AG08396 (cell line): Measurements from ENCODE around the gene KRTAP10-9.
"Not testable (repeated sequence)": the region's sequence is repeated elsewhere in the genome, so short reads cannot be mapped to it uniquely, and the experiment has no call there.

Experiments
- DNase-seq: peaks from one replicate; pipeline ENCODE4 v3.0.0; 2012; ENCODE audit warnings: low spot score, mixed read lengths

KRTAP10-9 gene

DNA sequence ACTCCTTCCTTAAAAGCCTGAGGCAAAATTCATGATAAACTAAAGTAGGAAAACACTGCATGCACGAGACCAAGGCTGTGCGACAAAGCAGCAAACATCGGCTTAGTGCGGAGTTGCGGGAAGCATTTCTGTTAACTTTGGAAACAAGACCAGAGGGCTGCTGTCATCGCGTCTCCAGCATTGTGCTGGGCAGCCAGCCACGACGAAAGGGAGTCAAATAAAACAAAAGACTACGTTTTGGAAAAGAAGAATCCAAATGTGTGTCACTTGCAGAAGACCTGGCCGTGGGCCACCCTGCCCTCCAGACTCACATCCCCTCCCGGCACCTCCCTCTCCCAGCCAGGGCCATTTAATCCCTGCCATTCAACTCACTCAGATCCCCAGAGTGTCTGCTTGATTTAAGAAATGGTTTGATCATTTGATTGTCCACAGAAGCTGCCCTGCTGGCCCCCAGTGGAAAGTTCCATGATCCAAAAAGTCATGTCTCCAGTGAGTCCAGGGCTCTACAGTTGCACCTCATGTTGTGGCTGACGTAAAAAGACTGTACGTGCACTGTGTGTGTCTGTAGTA lies 16.9 kb downstream of the KRTAP10-9 start:
- no peak for DNase-seq

DNA sequence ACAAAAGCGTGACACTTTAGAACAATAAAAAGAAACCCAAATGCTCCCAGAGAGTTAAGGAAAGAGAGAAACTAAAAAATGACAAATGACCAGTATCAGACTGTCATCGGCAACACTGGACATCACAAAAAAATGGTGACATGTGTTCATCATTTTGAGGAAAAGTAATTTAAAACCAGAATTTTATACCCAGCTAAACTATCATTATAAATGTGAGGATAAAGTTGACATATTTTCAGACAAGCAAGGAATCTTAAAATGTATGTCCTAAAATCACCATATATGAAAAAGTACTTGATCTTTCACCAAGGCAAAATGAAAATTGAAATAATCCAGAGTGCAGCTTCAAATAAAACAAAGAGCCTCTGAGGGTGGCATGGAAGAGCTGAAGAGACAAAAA lies 18.0 kb downstream of the KRTAP10-9 start:
- DNase-seq, result no peak

DNA sequence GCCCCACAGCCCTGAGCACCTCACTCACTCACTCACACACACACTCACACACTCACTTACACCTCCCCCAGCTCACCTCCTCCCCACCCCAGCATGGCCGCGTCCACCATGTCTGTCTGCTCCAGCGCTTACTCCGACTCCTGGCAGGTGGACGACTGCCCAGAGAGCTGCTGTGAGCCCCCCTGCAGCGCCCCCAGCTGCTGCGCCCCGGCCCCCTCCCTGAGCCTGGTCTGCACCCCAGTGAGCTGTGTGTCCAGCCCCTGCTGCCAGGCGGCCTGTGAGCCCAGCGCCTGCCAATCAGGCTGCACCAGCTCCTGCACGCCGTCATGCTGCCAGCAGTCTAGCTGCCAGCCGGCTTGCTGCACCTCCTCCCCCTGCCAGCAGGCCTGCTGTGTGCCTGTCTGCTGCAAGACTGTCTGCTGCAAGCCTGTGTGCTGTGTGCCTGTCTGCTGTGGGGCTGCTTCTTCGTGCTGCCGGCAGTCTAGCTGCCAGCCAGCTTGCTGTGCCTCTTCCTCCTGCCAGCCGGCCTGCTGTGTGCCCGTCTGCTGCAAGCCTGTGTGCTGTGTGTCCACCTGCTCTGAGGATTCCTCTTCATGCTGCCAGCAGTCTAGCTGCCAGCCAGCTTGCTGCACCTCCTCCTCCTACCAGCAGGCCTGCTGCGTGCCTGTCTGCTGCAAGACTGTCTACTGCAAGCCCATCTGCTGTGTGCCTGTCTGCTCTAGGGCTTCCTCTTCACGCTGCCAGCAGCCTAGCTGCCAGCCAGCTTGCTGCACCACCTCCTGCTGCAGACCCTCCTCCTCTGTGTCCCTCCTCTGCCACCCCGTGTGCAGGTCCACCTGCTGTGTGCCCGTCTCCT lies 19.7 kb downstream of the KRTAP10-9 start, which contains the start of gene KRTAP10-11:
Gene KRTAP10-11 (plus strand): TSS at position 49 of the 856 bp plus-strand sequence. CDS start 45 bp downstream, at position 94.
- DNase-seq, result not testable (repeated sequence)

DNA sequence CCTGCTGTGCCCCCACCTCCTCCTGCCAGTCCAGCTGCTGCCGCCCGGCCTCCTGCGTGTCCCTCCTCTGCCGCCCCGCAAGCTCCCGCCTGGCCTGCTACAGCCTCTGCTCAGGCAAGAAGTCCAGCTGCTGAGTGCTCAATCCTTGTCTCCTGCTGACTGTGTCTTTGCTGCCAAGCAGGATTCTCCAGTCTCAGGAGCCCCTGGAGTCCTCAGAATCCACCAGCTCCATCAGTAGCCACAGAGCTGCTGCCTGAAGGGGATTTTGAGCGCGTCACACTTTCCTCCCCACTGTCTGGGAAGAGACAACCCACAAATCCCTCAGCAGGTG lies 20.3 kb downstream of the KRTAP10-9 start:
- no peak for DNase-seq

DNA sequence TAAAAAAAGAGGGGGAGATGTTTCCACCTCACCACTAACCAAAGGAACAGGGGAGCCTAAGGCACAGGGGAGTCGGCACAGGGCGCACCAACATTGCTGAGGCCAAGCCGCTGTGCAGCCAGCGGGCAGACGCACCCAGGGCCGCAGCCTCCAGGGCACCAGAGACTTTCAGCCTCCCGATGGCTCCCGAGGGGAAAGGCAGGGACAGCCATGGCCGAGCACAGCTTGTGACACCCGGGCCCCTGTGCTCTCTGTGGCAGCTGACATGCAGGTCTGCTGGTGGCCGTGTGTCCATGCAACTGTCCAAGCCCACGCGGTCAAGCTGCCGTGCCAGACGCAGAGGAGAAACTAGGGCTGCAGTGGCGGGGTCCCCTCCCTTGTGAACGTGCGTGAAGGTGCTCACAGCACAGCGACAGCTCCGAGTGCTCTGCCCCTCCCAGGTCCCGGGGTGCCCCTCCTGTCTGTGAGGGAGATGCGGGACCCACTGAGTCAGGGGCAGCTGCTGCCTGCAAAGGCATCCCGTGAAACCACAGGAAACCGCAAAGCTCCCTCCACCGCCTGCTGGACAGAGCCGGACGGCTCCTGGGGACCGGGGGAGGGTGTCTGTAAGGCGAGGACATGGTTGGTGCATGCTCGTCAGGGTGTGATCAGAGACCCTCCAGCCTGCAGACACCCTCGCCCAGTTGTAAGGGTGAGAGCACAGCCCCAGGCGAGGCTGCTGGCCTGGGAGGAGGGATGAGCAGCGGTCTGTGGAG lies 21.8 kb downstream of the KRTAP10-9 start:
- DNase-seq, result no peak

DNA sequence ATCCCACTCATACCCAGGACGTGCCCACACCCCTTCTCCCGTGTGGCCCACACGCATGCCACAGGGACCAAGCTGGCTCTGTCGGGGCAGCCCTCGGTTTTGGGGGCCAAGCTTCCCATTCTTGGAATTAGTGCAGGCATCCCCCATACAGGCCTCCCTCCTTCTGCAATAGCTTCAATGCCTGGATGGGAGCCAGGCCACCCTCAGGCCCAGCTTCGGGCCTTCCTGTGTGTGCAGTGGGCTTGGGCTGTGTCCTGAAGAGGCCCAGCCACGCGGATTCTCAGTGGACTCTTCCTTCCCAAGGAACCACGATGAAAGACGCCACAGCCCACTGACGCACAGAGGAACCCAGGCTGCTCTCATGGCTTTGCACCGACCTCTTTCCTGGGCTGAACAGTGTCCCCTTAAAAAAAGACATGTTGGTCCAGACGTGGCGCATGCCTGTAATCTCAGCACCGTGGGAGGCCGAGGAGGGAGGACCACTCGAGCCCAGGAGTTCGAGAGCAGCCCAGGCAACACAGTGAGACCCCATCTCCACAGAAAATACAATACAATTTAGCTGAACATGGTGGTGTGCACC lies 22.7 kb downstream of the KRTAP10-9 start:
- DNase-seq, result no peak

DNA sequence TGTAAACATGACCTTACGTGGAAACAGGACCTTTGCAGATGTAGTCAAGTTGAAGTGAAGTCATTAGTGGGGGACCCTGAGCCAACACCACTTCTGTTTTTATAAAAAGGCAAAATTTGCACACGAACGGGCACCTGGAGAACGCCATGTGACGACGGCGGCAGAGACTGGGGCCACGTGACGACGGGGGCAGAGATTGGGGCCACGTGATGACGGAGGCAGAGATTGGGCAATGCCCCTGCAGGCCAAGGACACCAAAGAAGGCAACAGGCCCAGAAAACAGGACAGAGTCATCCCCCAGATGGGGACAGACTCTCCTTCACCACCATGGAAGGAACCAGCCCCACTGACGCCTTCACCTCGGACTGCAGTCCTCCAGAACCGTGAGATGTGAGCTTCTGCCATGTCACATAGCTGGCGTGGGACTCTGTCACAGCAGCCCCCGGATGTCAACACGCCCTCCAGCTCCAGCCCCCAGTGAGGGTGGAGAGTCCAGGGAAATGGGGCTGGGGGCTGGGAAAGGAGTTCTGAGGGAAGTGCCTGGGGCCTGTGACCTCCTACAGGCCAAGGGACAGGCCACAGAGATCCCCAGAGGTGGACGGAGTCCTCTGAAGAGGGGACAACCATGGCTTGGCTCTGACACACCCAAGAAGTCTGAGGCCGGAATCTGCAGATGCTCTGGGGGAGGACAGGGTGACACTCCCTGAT lies 23.5 kb downstream of the KRTAP10-9 start:
- DNase-seq, result no peak

DNA sequence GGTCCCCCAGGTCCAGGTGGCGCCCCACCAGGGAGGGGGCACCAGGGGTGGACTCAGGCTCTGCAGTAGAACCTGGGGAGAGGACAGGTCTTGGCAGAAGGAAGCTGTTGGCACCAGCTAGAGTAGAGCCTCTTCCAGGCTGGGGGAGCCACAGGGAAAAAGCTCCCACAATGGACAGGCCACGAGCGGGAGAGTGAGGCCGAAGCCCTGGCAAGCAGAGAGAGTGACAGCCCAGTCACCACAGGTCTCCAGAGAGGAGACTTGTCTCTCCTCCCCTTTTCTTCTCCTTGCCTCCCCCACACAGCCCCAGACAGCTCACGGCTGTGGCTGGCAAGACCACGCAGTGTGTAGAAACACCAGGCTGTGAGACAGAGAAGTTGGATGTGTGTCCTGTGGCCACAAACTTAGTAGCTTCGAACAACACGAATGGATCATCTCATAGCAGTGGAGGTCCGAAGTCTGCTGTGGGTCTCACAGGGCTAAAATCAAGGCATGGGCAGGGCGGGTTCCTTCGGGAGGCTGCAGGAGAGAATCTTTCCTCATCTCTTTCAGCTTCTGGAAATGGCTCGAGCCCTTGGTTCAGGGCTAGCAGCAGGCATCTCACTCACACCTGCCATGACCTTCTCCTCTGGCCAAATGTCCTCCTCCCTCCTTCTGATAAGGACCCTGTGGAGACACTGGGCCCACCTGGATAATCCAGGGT lies 24.2 kb downstream of the KRTAP10-9 start:
- no peak for DNase-seq

DNA sequence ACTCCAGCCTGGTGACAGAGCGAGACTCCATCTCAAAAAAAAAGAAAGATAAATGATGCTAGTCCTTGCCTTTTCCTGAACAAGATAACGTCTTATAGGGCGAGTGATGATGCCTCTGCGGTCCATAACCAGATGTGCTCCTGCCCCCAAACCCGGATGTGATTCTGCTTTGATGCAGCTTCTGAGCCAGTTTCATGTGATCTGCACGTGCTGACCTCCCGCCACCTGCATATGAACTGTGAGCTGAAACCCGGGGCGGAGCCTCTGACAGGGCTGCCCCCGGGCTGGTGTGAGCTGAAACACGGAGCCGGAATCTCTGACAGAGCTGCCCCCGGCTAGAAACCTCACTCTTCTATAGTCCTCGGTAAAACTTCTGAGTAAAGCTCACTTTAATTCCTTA lies 26.2 kb downstream of the KRTAP10-9 start:
- DNase-seq, result no peak

DNA sequence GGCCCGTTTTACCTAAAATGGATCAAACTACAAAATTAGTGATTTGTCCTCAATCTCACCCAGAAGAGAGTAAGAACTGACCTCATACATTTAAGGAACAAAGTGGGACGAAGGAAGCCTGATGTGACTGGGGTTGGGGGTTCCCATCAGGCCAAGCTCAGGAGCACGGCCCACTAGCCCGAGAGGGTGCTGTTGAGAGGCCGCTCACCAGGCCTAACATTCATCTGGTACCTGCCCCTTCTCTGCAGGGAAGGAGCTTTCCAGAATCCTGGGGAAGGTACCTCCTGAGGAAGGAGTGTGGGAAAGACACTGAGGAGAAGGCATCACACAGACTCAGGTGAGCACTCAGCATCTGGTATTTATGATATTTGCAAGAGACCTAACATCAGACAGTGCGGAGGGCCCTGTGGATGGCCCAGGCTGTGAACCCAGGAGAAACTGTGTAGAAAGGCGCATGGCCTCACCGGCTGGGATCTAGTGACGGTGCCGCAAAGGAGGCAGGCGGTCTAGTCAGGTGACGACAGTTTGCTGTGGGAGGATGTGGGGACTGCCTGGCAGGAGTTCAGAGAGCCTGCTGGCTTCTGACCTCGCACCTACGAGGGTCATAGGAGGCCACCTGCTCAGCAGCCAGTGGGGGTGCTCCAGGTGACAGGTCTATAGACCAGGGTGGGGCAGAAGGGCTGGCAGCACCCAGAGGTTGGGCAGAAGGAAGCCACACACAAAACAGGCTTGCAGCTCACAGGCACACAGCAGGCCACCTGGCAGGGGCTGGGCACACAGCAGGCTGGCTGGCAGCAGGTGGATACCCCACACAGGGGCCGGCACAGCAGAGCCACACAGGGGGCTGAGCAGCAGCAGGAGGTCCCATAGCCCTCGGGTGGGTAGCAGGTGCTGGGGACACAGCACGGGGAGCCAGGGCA lies 27.0 kb downstream of the KRTAP10-9 start:
- DNase-seq, result no peak

DNA sequence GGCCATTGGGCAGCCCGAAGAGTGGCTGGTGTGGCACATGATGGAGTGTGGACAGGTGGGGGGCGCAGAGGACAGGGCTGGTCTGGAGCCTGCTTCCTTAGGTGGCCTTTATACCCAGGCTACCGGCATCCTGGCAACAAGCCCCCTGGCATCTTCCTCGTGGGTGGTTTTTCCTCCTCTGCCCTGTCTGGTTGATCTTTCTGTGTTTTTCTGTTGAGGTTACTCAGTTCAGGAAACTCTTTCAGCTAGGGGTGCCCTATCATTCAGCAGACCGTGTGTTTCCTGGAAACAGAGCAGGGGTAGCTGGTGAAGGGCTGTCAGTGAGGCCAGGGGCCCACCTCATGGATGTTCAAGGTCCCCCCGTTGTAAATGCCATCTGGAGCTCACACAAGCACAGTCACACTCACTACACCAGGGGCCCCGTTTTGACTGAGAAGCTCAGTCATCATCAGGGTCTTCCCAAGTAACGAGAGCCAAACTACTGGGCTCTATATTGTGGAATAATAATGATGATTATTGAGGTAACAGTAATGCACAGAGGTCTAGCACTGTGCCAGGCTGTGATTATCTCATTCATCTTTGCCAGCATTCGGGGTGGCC lies 27.8 kb downstream of the KRTAP10-9 start, which contains the start of gene KRTAP12-4:
Gene KRTAP12-4 (minus strand): TSS at position 84 of the 600 bp plus-strand sequence. CDS start 45 bp downstream, at position 39.
- no peak for DNase-seq

DNA sequence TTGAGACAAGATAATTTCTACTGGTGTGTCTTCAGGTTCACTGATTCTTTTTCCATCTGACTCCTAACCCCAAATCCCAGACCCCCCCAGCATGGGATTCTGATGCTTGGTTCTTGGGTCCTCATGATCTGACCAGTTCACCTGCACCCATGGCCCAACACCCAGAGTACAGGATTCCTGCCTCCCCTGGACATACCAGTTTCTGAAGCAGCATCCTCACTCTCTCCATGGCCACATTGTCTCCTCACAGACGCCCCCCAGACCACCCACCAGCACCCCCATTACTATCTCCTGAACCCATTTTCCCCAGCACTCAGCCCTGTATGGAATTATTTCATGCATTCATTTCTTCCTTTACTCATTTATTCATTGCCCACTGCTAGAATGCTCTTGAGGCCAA lies 30.0 kb downstream of the KRTAP10-9 start:
- DNase-seq, result no peak

DNA sequence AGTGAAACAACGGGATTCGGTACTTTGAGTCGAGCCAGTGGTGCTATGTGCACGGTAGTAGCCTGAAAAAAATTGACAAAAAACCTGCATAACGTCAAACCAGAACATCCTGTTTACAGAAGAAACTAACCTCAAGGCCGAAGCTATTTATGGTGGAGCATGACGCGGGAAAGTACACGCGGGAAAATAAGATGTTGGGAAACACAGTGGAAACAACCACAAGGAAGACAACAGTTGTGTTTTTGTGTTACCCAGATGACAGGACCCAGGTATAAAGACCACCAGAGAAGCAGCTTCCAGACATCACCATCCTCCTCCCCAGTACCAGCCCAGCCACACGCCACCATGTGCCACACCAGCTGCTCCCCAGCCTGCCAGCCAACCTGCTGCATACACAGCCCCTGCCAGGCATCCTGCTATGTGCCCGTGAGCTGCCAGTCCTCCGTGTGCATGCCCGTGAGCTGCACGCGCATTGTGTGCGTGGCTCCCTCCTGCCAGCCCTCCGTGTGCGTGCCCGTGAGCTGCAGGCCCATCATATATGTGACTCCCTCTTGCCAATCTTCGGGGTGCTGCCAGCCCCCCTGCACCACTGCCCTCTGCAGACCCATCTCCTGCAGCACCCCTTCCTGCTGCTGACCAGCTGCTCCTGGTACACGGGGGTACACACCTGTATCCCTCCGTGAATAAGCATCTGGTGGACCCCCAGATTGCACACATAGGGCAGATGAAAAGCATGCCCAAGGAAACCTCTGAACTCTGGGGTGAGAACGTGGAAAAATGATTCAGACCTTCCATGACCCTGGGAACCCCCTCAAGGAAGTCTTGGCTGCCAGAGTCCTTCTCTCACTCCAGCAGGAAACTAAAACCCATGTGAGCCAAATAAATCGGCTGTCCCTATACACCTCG lies 31.0 kb downstream of the KRTAP10-9 start, which contains the start of gene KRTAP12-3:
Gene KRTAP12-3 (plus strand): TSS at position 298 of the 906 bp plus-strand sequence. CDS start 48 bp downstream, at position 346.
- no peak for DNase-seq

DNA sequence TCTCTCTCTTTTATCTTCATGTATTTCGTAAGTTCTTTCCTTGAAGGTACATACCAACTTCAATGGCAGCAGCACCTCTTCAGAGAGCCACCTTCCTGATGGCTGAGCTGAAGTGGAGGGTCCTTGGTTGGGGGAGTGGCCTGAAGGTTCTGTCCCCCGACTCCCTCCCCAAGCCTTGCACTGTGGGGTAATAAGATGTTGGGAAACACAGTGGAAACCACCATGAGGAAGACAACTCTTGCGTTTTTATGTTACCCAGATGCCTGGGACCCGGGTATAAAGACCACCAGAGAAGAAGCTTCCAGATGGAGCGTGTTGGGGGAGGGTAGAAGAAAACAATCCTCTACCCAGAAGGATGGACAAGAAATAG lies 31.6 kb downstream of the KRTAP10-9 start:
- DNase-seq, result no peak

DNA sequence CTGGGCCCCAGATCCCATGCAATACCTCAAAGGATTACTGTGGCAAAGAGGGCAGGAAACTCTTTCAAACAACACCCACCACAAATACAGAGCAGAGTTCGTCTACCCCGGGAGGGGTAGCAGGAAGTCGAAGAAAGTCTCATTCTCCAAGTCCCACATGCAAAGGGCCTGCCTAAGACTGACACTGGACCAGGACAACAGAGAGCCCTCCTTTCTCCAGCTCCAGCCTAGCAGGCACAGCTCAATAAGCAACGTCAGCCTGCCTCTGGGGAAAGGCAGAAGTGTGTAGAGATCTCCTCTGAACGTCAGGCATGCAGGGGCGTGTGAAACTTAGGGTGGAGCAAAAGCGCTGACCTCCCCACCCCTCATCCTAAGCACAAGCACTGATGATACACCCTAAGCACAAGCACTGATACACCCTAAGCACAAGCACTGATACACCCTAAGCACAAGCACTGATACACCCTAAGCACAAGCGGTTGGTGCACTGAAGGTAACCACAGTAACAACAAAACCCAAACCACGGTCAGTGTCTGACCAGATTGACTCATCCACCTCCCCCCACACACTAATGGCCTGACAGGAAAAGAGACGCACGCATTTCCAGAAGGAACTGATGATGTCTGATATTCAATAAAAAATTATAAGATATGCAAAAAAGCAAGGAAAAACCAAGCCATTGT lies 32.2 kb downstream of the KRTAP10-9 start:
- DNase-seq, result no peak

DNA sequence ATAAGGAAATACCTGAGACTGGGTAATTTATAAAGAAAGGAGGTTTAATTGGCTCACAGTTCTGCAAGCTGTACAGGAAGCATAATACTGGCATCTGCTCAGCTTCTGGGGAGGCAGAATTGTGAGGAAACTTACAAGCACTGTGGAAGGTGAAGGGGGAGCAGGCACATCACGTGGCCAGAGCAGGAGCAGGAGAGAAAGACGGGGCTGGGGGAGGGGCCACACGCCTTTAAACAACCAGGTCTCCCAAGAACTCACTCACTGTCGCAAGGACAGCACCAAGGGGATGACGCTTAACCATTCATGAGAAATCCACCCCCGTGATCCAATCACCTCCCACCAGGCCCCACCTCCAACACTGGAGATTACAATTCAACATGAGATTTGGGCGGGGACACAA lies 34.7 kb downstream of the KRTAP10-9 start:
- DNase-seq, result not testable (repeated sequence)

DNA sequence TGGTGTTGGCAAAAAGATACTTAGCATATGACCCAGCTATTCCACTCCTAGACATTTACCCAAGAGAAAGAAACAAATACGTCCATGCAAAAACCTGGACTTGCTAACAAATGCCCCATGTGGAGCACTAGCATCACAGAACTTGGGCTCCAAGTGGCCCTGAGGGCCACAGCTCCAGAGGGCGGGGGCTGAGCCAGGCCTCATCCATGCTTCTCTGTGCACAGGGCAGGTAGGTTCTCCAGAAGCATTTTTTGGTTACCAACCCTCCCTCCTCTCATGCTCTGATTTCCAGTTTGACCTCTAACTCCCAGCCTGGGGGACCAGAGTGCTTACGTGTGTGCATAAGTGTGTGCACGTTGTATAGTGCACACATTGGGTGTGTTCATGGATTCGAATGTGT lies 37.8 kb downstream of the KRTAP10-9 start:
- DNase-seq, result no peak
